DOHH2 (cell line): Measurements from ENCODE around the gene CIAPIN1.
"Not testable (repeated sequence)": the region's sequence is repeated elsewhere in the genome, so short reads cannot be mapped to it uniquely, and the experiment has no call there.

ENCODE experiments used
- H3F3A ChIP-seq: fragments of 200-600 bp; sonication (generic), shearing (Covaris generic); 2 replicates; pipeline ENCODE4 v1.6.0; 2016; ENCODE audit warnings: antibody characterized with exemption, mild to moderate bottlenecking; ENCODE audit not compliant: control insufficient read depth, insufficient read depth
- H3K27ac ChIP-seq: fragments of 200-600 bp; sonication (generic); 2 replicates; pipeline ENCODE4 v1.5.1; 2014; ENCODE audit warnings: low read depth, mild to moderate bottlenecking, low read length, moderate library complexity
- H3K27me3 ChIP-seq: fragments of 200-600 bp; sonication (generic); 2 replicates; pipeline ENCODE4 v1.6.1; 2014; ENCODE audit warnings: mild to moderate bottlenecking, low read length, mixed read lengths; ENCODE audit not compliant: control insufficient read depth
- H3K36me3 ChIP-seq: fragments of 200-600 bp; sonication (generic); 2 replicates; pipeline ENCODE4 v1.6.1; 2014; ENCODE audit warnings: mild to moderate bottlenecking, low read length, moderate library complexity, mixed read lengths; ENCODE audit not compliant: control insufficient read depth
- H3K4me1 ChIP-seq: fragments of 200-600 bp; sonication (generic); 2 replicates; pipeline ENCODE4 v1.6.1; 2014; ENCODE audit warnings: mild to moderate bottlenecking, low read length, mixed read lengths; ENCODE audit not compliant: control insufficient read depth
- H3K4me2 ChIP-seq: fragments of 200-600 bp; sonication (generic); 2 replicates; pipeline ENCODE4 v1.6.0; 2014; ENCODE audit warnings: mild to moderate bottlenecking, low read length, moderate library complexity
- H3K4me3 ChIP-seq: fragments of 200-600 bp; sonication (generic); 2 replicates; pipeline ENCODE4 v1.5.1; 2014; ENCODE audit warnings: mild to moderate bottlenecking, low read length, mixed read lengths
- H3K79me2 ChIP-seq: fragments of 200-600 bp; sonication (generic); 2 replicates; pipeline ENCODE4 v1.6.1; 2014; ENCODE audit warnings: mild to moderate bottlenecking, low read length, mixed read lengths; ENCODE audit not compliant: control insufficient read depth
- H3K9me2 ChIP-seq: fragments of 200-600 bp; sonication (generic); replicated peaks from 2 replicates; pipeline ENCODE4 v1.6.1; 2014; ENCODE audit warnings: mild to moderate bottlenecking, low read length, mixed read lengths; ENCODE audit not compliant: control insufficient read depth
- H3K9me3 ChIP-seq: fragments of 200-600 bp; sonication (generic); 2 replicates; pipeline ENCODE4 v1.6.1; 2014; ENCODE audit warnings: antibody characterized with exemption, low read length, mixed read lengths; ENCODE audit not compliant: control insufficient read depth, insufficient read depth
- H4K20me1 ChIP-seq: fragments of 200-600 bp; sonication (generic); 2 replicates; pipeline ENCODE4 v1.6.0; 2014; ENCODE audit warnings: low read depth, mild to moderate bottlenecking, antibody characterized with exemption, low read length, moderate library complexity; ENCODE audit not compliant: control insufficient read depth, insufficient read depth
- EZH2phosphoT487 ChIP-seq: fragments of 200-600 bp; sonication (generic); IDR thresholded peaks from 2 replicates; pipeline ENCODE4 v1.6.1; 2017; ENCODE audit warnings: borderline replicate concordance, mild to moderate bottlenecking, antibody characterized with exemption, low read length, moderate library complexity, mixed read lengths
- TF ChIP-seq, protein P1 (sequence below): fragments of 200-600 bp; sonication (generic); IDR thresholded peaks from one replicate; pipeline ENCODE4 v1.5.1; 2014; ENCODE audit warnings: antibody characterized with exemption, mild to moderate bottlenecking, low read depth, low read length; ENCODE audit not compliant: poor library complexity, severe bottlenecking

CIAPIN1 gene

DNA sequence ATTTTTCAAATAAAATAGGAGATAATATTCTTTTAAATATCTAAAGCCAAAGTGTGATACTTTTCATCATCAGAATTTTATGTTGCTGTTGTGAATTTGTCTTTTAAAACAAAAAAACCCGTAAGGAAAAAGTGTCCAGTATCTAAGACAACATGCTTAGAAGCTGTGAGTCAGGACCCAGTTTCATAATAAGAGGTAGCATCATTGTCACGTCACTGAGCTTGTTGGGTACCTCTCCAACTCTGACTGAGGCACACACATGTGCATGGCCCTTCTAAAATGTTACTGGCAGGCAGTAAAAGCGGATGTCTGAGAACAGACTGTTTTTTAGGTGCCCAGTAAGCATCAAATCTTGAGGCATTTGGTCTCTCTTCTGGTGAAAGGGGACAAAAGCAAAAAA, 2.5 kb downstream of the CIAPIN1 start:
- peaks cover 76% of the 10 kb centered on the region for H3K79me2 ChIP-seq
- H3K4me2 ChIP-seq = no peak overlapping the region
- H4K20me1 ChIP-seq = no peaks in the 10 kb centered on the region

DNA sequence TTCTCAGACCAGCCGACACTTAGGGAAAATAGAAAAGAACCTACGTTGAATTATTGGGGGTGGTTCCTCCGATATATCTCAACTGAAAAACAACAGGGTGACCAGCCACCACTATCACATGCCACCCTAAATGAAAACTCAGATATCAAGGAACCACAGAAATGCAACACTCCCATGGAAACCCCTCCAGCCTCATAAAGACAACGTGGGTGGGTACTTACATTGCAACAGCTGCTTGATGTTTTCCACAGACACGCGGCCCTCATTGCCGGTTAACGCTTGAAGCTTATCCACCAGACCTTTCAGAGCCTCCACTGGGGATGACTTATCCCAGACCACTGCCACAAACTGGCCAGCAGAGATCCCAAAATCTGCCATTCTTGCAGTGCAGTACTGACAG, 6.6 kb downstream of the CIAPIN1 start:
- not testable (repeated sequence) for H3K9me2 ChIP-seq, H3K4me3 ChIP-seq, H3K4me1 ChIP-seq, H3K4me2 ChIP-seq, H3K27me3 ChIP-seq, H3K27ac ChIP-seq, H4K20me1 ChIP-seq, H3K9me3 ChIP-seq, H3F3A ChIP-seq
- Histone ChIP-seq H3K79me2 (peaks cover 39% of the 10 kb centered on the region), H3K36me3 (peaks cover 52% of the 10 kb centered on the region)

More for the DNA sequence above, 2.5 kb downstream of the CIAPIN1 start:
- H3K9me2 ChIP-seq = no peaks in the 10 kb centered on the region
- H3K36me3 ChIP-seq = peaks cover 34% of the 10 kb centered on the region
- TF ChIP-seq, protein P1, sequence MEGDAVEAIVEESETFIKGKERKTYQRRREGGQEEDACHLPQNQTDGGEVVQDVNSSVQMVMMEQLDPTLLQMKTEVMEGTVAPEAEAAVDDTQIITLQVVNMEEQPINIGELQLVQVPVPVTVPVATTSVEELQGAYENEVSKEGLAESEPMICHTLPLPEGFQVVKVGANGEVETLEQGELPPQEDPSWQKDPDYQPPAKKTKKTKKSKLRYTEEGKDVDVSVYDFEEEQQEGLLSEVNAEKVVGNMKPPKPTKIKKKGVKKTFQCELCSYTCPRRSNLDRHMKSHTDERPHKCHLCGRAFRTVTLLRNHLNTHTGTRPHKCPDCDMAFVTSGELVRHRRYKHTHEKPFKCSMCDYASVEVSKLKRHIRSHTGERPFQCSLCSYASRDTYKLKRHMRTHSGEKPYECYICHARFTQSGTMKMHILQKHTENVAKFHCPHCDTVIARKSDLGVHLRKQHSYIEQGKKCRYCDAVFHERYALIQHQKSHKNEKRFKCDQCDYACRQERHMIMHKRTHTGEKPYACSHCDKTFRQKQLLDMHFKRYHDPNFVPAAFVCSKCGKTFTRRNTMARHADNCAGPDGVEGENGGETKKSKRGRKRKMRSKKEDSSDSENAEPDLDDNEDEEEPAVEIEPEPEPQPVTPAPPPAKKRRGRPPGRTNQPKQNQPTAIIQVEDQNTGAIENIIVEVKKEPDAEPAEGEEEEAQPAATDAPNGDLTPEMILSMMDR = no peak
- TF ChIP-seq EZH2phosphoT487 = no peak
- peaks cover 22% of the 10 kb centered on the region for H3K4me1 ChIP-seq
- no peak overlapping the region for H3K4me3 ChIP-seq
- H3K9me3 ChIP-seq = peaks cover 5% of the 10 kb centered on the region; the same call in 1 of the 2 replicates
- no peaks in the 10 kb centered on the region for H3F3A ChIP-seq
- no peak overlapping the region for H3K27ac ChIP-seq
- no peaks in the 10 kb centered on the region for H3K27me3 ChIP-seq

DNA sequence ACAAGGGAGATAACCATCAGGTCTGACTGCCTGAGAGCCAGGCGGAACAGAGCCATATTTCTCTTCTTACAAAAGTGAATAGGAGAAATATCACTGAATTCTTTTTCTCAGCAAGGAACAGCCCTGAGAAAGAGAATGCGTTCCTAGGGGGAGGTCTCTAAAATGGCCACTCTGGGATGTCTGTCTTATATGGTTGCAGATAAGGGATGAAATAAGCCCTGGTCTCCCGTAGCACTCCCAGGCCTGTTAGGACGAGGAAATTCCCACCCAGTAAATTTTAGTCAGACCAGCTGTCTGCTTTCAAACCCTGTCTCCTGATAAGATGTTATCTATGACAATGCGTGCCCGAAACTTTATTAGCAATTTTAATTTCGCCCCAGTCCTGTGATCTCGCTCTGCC, 7.2 kb downstream of the CIAPIN1 start:
- H3K4me3 ChIP-seq, H3K9me2 ChIP-seq, H3K27me3 ChIP-seq, H4K20me1 ChIP-seq, H3F3A ChIP-seq, H3K27ac ChIP-seq, H3K9me3 ChIP-seq, H3K4me2 ChIP-seq, H3K4me1 ChIP-seq: not testable (repeated sequence)
- H3K79me2 ChIP-seq = peaks cover 33% of the 10 kb centered on the region
- H3K36me3 ChIP-seq = peaks cover 58% of the 10 kb centered on the region

DNA sequence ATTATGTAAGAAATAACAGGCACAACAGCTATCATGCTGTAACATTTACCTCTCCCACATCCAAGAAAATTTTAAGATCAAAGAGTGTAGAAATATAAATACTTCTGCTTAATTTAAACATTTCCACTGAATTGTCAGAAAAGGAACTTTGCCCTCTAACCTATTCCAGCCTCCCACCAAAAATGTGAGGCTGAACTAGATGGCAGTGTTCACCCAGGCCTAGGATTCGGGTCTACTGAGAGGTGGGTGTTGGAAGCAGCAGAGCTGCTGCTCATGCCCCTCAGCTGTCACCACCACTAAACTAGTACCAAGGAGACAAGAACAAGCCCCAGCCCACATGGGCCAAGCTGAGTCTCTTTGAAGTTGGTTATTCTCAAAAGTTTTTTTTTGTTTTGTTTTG, 11.3 kb downstream of the CIAPIN1 start:
- peaks cover 81% of the 10 kb centered on the region for H3K36me3 ChIP-seq

More for the DNA sequence above, 11.3 kb downstream of the CIAPIN1 start:
- H3K27ac ChIP-seq = no peak overlapping the region
- H3K4me2 ChIP-seq = no peak overlapping the region
- peaks cover 5% of the 10 kb centered on the region; the same call in 1 of the 2 replicates for H3K9me3 ChIP-seq
- no peak overlapping the region for H3K4me3 ChIP-seq
- H4K20me1 ChIP-seq = no peaks in the 10 kb centered on the region
- TF ChIP-seq EZH2phosphoT487 = no peak
- TF ChIP-seq, protein P1 = no peak
- H3K9me2 ChIP-seq = no peaks in the 10 kb centered on the region
- no peaks in the 10 kb centered on the region for H3K4me1 ChIP-seq
- H3K79me2 ChIP-seq = no peaks in the 10 kb centered on the region
- H3F3A ChIP-seq = 0 out of 2 replicates have a peak, but pooled peaks cover 5% of the 10 kb centered on the region
- no peaks in the 10 kb centered on the region for H3K27me3 ChIP-seq
